ENCODE data around the gene WDR3.
"Not testable (repeated sequence)": the region's sequence is repeated elsewhere in the genome, so short reads cannot be mapped to it uniquely, and the experiment has no call there.

Gene WDR3

DNA sequence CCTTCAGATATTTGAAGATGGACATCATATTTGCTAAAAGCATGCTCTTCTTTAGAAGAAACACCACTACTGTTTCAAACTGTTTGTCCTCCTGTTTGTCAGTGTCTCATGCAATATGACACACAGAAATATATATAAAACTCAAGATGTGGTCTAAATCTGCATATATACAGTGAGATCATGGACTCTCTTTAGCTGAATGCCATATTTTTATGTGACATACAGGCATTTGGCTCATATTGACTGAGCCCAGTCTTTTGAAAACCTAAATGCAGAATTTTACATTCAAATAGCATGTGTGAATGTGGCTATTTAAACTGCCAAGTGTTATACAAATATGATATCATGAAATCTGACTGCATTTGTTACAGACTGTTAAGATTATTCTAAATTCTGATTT lies 18.5 kb upstream of the WDR3 start:
- H2BK120ac ChIP-seq (ENCODE audit: insufficient read depth, low read length, poor library complexity), result no peak overlapping the region
- H3K36me3 ChIP-seq (ENCODE audit: control insufficient read depth in 1 of 2, insufficient read depth in 2 of 2, low read length in 2 of 2), result peaks cover 3 to 9% of the 10 kb centered on the region in 2 experiments
- no peak overlapping the region for H3K4me2 ChIP-seq (ENCODE audit: low read length)
- H4K8ac ChIP-seq (ENCODE audit: low read depth, low read length), result no peak overlapping the region
- H3K27me3 ChIP-seq (ENCODE audit: insufficient read depth, low read length), result no peaks in the 10 kb centered on the region
- H3K14ac ChIP-seq (ENCODE audit: low read length), result no peak overlapping the region
- H2BK5ac ChIP-seq (ENCODE audit: low read depth, low read length, poor library complexity), result no peak overlapping the region
- no peak overlapping the region for H3K4ac ChIP-seq (ENCODE audit: low read depth, low read length)
- no peak for DNase-seq
- H3K18ac ChIP-seq (ENCODE audit: low read length), result no peak overlapping the region
- no peaks in the 10 kb centered on the region for H3K79me1 ChIP-seq (ENCODE audit: low read length)
- no peak overlapping the region for H3K9ac ChIP-seq (ENCODE audit: low read length)
- no peak overlapping the region for H3K23ac ChIP-seq (ENCODE audit: low read length)
- no peak overlapping the region for H2AK5ac ChIP-seq (ENCODE audit: low read length)
- H3K79me2 ChIP-seq (ENCODE audit: control insufficient read depth, insufficient read depth, low read length, poor library complexity), result no peaks in the 10 kb centered on the region
- no peaks in the 10 kb centered on the region for H3K9me3 ChIP-seq (ENCODE audit: insufficient read depth, low read depth, low read length)
- no peak overlapping the region for H3K27ac ChIP-seq (ENCODE audit: low read depth, low read length)
- H4K12ac ChIP-seq (ENCODE audit: low read depth, low read length), result no peak overlapping the region
- H4K91ac ChIP-seq (ENCODE audit: low read depth, low read length), result no peak overlapping the region
- no peak overlapping the region for H2AFZ ChIP-seq (ENCODE audit: insufficient read depth, low read length, poor library complexity)
- no peak overlapping the region for H2BK12ac ChIP-seq (ENCODE audit: low read length)
- no peaks in the 10 kb centered on the region for H3K4me1 ChIP-seq (ENCODE audit: control insufficient read depth in 1 of 2, insufficient read depth in 2 of 2, low read length in 2 of 2)
- no peak overlapping the region for H3K4me3 ChIP-seq (ENCODE audit: low read depth, low read length)

DNA sequence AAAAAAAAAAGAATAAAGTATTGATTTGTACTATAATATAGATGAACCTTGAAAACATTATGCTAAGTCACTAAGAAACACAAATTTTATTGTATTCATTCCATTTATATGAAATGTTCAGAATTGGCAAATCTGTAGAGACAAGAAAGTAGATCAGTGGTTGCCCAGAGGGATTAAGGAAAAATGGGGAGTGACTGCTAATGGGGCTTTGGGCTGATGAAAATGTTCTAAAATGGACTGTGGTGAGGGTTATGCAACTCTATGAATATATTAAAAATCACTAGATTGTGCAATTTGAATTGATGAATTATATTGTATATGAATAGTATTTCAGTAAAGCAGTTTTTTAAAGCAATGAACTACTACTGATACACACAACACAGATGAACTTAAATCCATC lies 10.2 kb upstream of the WDR3 start:
- H3K18ac ChIP-seq (ENCODE audit: low read length), result no peak overlapping the region
- no peak overlapping the region for H2BK120ac ChIP-seq (ENCODE audit: insufficient read depth, low read length, poor library complexity)
- H3K27ac ChIP-seq (ENCODE audit: low read depth, low read length), result no peak overlapping the region
- H3K4ac ChIP-seq (ENCODE audit: low read depth, low read length), result no peak overlapping the region
- DNase-seq, result no peak
- H2AK5ac ChIP-seq (ENCODE audit: low read length), result no peak overlapping the region
- no peak overlapping the region for H4K12ac ChIP-seq (ENCODE audit: low read depth, low read length)
- H3K9me3 ChIP-seq (ENCODE audit: insufficient read depth, low read depth, low read length), result no peaks in the 10 kb centered on the region
- no peak overlapping the region for H3K23ac ChIP-seq (ENCODE audit: low read length)
- no peaks in the 10 kb centered on the region for H3K79me2 ChIP-seq (ENCODE audit: control insufficient read depth, insufficient read depth, low read length, poor library complexity)
- no peak overlapping the region for H2BK12ac ChIP-seq (ENCODE audit: low read length)
- H3K14ac ChIP-seq (ENCODE audit: low read length), result no peak overlapping the region
- no peaks in the 10 kb centered on the region for H3K27me3 ChIP-seq (ENCODE audit: insufficient read depth, low read length)
- H3K36me3 ChIP-seq (ENCODE audit: control insufficient read depth in 1 of 2, insufficient read depth in 2 of 2, low read length in 2 of 2), result peaks cover 2 to 6% of the 10 kb centered on the region in 2 experiments
- no peak overlapping the region for H4K91ac ChIP-seq (ENCODE audit: low read depth, low read length)
- H3K4me1 ChIP-seq (ENCODE audit: control insufficient read depth in 1 of 2, insufficient read depth in 2 of 2, low read length in 2 of 2), result no peaks in the 10 kb centered on the region
- H4K8ac ChIP-seq (ENCODE audit: low read depth, low read length), result no peak overlapping the region
- H2AFZ ChIP-seq (ENCODE audit: insufficient read depth, low read length, poor library complexity), result no peak overlapping the region
- no peak overlapping the region for H3K9ac ChIP-seq (ENCODE audit: low read length)
- H3K79me1 ChIP-seq (ENCODE audit: low read length), result no peaks in the 10 kb centered on the region
- no peak overlapping the region for H3K4me2 ChIP-seq (ENCODE audit: low read length)
- no peak overlapping the region for H3K4me3 ChIP-seq (ENCODE audit: low read depth, low read length)
- no peak overlapping the region for H2BK5ac ChIP-seq (ENCODE audit: low read depth, low read length, poor library complexity)

DNA sequence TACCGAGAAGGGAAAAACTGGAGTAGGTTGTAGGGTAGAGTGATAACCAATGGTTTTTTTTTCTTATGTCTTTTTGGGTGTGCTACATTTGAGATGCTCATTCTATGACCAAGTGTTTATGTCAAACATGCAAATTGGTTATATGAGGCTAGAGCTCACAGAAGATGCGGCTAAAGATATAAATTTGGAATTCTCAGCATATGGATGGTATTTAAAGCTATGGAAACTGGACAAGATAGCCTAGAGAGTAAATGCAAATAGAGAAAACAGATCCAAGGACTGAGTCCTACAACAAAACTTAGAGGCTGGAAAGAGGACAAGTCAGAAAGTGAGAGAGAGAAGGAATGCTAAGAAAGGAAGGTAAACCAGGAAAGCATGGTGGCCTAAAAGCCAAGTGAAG lies 7.5 kb upstream of the WDR3 start:
- no CpG with 5 or more reads among the region's 2 CpGs for WGBS (ENCODE audit: extremely low coverage, insufficient coverage, insufficient read length)

DNA sequence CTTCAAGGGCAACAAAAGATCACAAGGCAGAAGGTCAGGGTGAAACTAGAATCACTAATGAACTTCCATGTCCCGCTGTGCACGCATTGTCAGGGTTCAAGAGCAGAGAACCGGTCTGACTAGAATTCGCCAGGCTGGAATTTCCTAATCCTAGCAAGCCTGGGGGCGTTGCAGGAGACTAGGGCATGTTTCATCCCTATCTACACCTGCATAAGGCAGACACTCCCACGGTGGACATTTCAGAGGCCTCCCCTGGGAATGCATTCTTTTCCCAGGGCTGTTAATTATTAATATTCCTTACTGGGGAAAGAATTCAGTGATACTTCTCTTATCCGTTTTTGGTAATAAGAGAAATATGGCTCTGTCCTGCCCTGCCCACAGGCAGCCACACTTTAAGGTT lies 6.8 kb upstream of the WDR3 start:
- H3K27me3 ChIP-seq (ENCODE audit: insufficient read depth, low read length); H2BK120ac ChIP-seq (ENCODE audit: insufficient read depth, low read length, poor library complexity); H4K12ac ChIP-seq (ENCODE audit: low read depth, low read length); H3K79me2 ChIP-seq (ENCODE audit: control insufficient read depth, insufficient read depth, low read length, poor library complexity); H3K4me3 ChIP-seq (ENCODE audit: low read depth, low read length); H4K91ac ChIP-seq (ENCODE audit: low read depth, low read length); H3K23ac ChIP-seq (ENCODE audit: low read length); H3K4me2 ChIP-seq (ENCODE audit: low read length); H4K8ac ChIP-seq (ENCODE audit: low read depth, low read length); H3K4me1 ChIP-seq (ENCODE audit: control insufficient read depth in 1 of 2, insufficient read depth in 2 of 2, low read length in 2 of 2); H3K27ac ChIP-seq (ENCODE audit: low read depth, low read length); H2AFZ ChIP-seq (ENCODE audit: insufficient read depth, low read length, poor library complexity); H3K9ac ChIP-seq (ENCODE audit: low read length); H3K14ac ChIP-seq (ENCODE audit: low read length); H3K4ac ChIP-seq (ENCODE audit: low read depth, low read length); DNase-seq; H3K18ac ChIP-seq (ENCODE audit: low read length); H3K9me3 ChIP-seq (ENCODE audit: insufficient read depth, low read depth, low read length); H2BK12ac ChIP-seq (ENCODE audit: low read length); H2BK5ac ChIP-seq (ENCODE audit: low read depth, low read length, poor library complexity); H3K36me3 ChIP-seq (ENCODE audit: control insufficient read depth in 1 of 2, insufficient read depth in 2 of 2, low read length in 2 of 2); H2AK5ac ChIP-seq (ENCODE audit: low read length); H3K79me1 ChIP-seq (ENCODE audit: low read length): not testable (repeated sequence)
- WGBS (ENCODE audit: extremely low coverage, insufficient coverage, insufficient read length), result no CpG with 5 or more reads among the region's 7 CpGs

More for the DNA sequence above, 7.5 kb upstream of the WDR3 start:
- no peak overlapping the region for H4K8ac ChIP-seq (ENCODE audit: low read depth, low read length)
- H4K91ac ChIP-seq (ENCODE audit: low read depth, low read length), result no peak overlapping the region
- H3K79me2 ChIP-seq (ENCODE audit: control insufficient read depth, insufficient read depth, low read length, poor library complexity), result no peaks in the 10 kb centered on the region
- H3K4me3 ChIP-seq (ENCODE audit: low read depth, low read length), result no peak overlapping the region
- no peak overlapping the region for H2BK120ac ChIP-seq (ENCODE audit: insufficient read depth, low read length, poor library complexity)
- peaks cover 0 to 4% of the 10 kb centered on the region in 2 experiments for H3K36me3 ChIP-seq (ENCODE audit: control insufficient read depth in 1 of 2, insufficient read depth in 2 of 2, low read length in 2 of 2)
- no peak overlapping the region for H2BK12ac ChIP-seq (ENCODE audit: low read length)
- no peak overlapping the region for H4K12ac ChIP-seq (ENCODE audit: low read depth, low read length)
- DNase-seq, result no peak
- H3K4me2 ChIP-seq (ENCODE audit: low read length), result no peak overlapping the region
- no peak overlapping the region for H2AK5ac ChIP-seq (ENCODE audit: low read length)
- no peak overlapping the region for H2BK5ac ChIP-seq (ENCODE audit: low read depth, low read length, poor library complexity)
- no peak overlapping the region for H3K9ac ChIP-seq (ENCODE audit: low read length)
- H3K14ac ChIP-seq (ENCODE audit: low read length), result no peak overlapping the region
- no peak overlapping the region for H3K27ac ChIP-seq (ENCODE audit: low read depth, low read length)
- no peaks in the 10 kb centered on the region for H3K4me1 ChIP-seq (ENCODE audit: control insufficient read depth in 1 of 2, insufficient read depth in 2 of 2, low read length in 2 of 2)
- H3K27me3 ChIP-seq (ENCODE audit: insufficient read depth, low read length), result no peaks in the 10 kb centered on the region
- H3K79me1 ChIP-seq (ENCODE audit: low read length), result no peaks in the 10 kb centered on the region
- no peak overlapping the region for H2AFZ ChIP-seq (ENCODE audit: insufficient read depth, low read length, poor library complexity)
- no peak overlapping the region for H3K18ac ChIP-seq (ENCODE audit: low read length)
- H3K4ac ChIP-seq (ENCODE audit: low read depth, low read length), result no peak overlapping the region
- no peaks in the 10 kb centered on the region for H3K9me3 ChIP-seq (ENCODE audit: insufficient read depth, low read depth, low read length)
- H3K23ac ChIP-seq (ENCODE audit: low read length), result no peak overlapping the region

DNA sequence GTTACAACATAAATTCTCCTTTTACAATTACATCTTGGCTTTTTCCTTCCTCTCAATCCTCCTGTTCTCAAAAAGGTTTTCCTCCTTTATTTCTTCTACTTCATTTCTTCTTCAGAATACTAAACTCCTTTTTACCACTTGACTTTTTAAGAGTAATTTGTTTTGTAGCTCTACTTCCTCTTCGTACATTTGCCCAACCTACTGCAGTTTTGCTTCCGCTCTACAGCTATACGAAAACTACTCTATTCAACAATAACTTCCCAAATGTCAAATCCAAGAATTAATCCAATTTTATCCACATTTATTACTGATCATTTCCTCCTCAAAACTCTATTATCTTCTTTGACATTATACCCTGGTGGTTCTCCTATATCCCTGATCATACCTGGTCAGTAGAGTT lies 3.6 kb upstream of the WDR3 start:
- H3K4ac ChIP-seq (ENCODE audit: low read depth, low read length), result no peak overlapping the region
- H2BK5ac ChIP-seq (ENCODE audit: low read depth, low read length, poor library complexity), result no peak overlapping the region
- H3K79me2 ChIP-seq (ENCODE audit: control insufficient read depth, insufficient read depth, low read length, poor library complexity), result peaks cover 8% of the 10 kb centered on the region
- peaks cover 9% of the 10 kb centered on the region for H3K79me1 ChIP-seq (ENCODE audit: low read length)
- H3K23ac ChIP-seq (ENCODE audit: low read length), result no peak overlapping the region
- WGBS (ENCODE audit: extremely low coverage, insufficient coverage, insufficient read length), result 100% methylated on average over 2 of the region's 3 CpGs
- no peak overlapping the region for H3K14ac ChIP-seq (ENCODE audit: low read length)
- H3K36me3 ChIP-seq (ENCODE audit: control insufficient read depth in 1 of 2, insufficient read depth in 2 of 2, low read length in 2 of 2), result no peaks in the 10 kb centered on the region
- H4K8ac ChIP-seq (ENCODE audit: low read depth, low read length), result no peak overlapping the region
- H3K27ac ChIP-seq (ENCODE audit: low read depth, low read length), result no peak overlapping the region
- no peak overlapping the region for H3K4me3 ChIP-seq (ENCODE audit: low read depth, low read length)
- H3K9me3 ChIP-seq (ENCODE audit: insufficient read depth, low read depth, low read length), result no peaks in the 10 kb centered on the region
- no peak overlapping the region for H3K4me2 ChIP-seq (ENCODE audit: low read length)
- H2BK120ac ChIP-seq (ENCODE audit: insufficient read depth, low read length, poor library complexity), result no peak overlapping the region
- no peak overlapping the region for H4K91ac ChIP-seq (ENCODE audit: low read depth, low read length)
- no peak overlapping the region for H4K12ac ChIP-seq (ENCODE audit: low read depth, low read length)
- DNase-seq, result no peak
- H3K9ac ChIP-seq (ENCODE audit: low read length), result no peak overlapping the region
- H3K4me1 ChIP-seq (ENCODE audit: control insufficient read depth in 1 of 2, insufficient read depth in 2 of 2, low read length in 2 of 2), result no peaks in the 10 kb centered on the region
- no peaks in the 10 kb centered on the region for H3K27me3 ChIP-seq (ENCODE audit: insufficient read depth, low read length)
- no peak overlapping the region for H2AK5ac ChIP-seq (ENCODE audit: low read length)
- H2BK12ac ChIP-seq (ENCODE audit: low read length), result no peak overlapping the region
- no peak overlapping the region for H2AFZ ChIP-seq (ENCODE audit: insufficient read depth, low read length, poor library complexity)
- no peak overlapping the region for H3K18ac ChIP-seq (ENCODE audit: low read length)

Data from trophoblast cell (in vitro differentiated cells and primary cell).